Bladder microvascular endothelial cell (primary cell): ENCODE results near the gene B3GALNT2. TPM values are rescaled to one million over a fixed set of nuclear protein-coding genes. Genes with fewer than 3 reads are reported as not detected.

ENCODE experiments used
- total RNA-seq: library from RNA; depleted of rRNA; stranded (reverse); fragments of >200 nt; gene quantifications from 2 replicates; pipeline ENCODE4 v1.2.3, GENCODE V29; 2014

Gene B3GALNT2
- 31.9 and 60.2 TPM in 2 replicates for total RNA-seq

DNA sequence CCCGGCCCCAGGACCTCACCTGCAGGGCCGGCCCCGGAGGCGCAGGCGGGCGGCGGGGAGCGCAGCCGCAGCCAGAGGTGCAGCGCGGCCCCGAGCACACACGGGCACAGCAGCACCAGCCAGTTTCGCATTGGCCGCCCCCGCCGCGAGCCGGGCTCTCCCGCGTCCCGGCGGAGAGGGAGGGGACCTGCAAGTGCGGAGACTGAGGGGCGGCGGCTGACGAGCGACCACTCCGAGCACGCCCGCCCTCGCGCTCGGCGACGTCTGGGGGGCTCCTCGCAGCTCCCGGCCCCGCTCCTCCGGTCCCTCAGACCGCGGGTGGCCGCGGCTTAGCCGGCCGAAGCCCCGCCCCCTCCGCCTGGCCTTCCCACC is at the start of gene B3GALNT2:
Gene B3GALNT2 (minus strand): TSS at position 331 of the 372 bp plus-strand sequence. CDS start 200 bp downstream, at position 131.

Other genes with a start within 250 kb of the B3GALNT2 start
- gene ARID4B, start 176.3 kb downstream of the B3GALNT2 start, total RNA-seq, result 32.2 and 74.3 TPM in 2 replicates
- 10.7 and 21.8 TPM in 2 replicates for gene GGPS1, start 175.9 kb downstream of the B3GALNT2 start, total RNA-seq
- 12.6 and 23.3 TPM in 2 replicates for gene TBCE, start 137.0 kb downstream of the B3GALNT2 start, total RNA-seq
- 0.16 and 0.19 TPM in 2 replicates for gene GNG4, start 145.3 kb upstream of the B3GALNT2 start, total RNA-seq